ENCODE data around the gene KLHDC3.

KLHDC3 gene

GRCh38 chr6:42974919-42975505 is 39.0 kb upstream of the KLHDC3 start:
- H3K27me3 ChIP-seq (ENCODE audit: insufficient read depth, low read depth, severe bottlenecking) = no peaks in the 10 kb centered on the region
- H3K27ac ChIP-seq = no peak overlapping the region
- H3K9me3 ChIP-seq (ENCODE audit: severe bottlenecking) = no peaks in the 10 kb centered on the region
- no peak for TF ChIP-seq CTCF (IDR thresholded peaks at IDR 0.05; ENCODE audit: low read depth, low read length)
- no peak overlapping the region for H3K4me3 ChIP-seq (ENCODE audit: low read depth, low read length)
- peaks cover 18% of the 10 kb centered on the region for H3K36me3 ChIP-seq
- no peak for DNase-seq

- Histone ChIP-seq H3K36me3 (peaks cover 14% of the 10 kb centered on the region), H3K27me3 (ENCODE audit: insufficient read depth, low read depth, severe bottlenecking) (no peaks in the 10 kb centered on the region), H3K9me3 (ENCODE audit: severe bottlenecking) (no peaks in the 10 kb centered on the region), H3K27ac (peak overlapping the region; percentile 66), H3K4me3 (ENCODE audit: low read depth, low read length) (peak overlapping the region; percentile 79)
- DNase-seq = peak; percentile 46
- TF ChIP-seq CTCF (IDR thresholded peaks at IDR 0.05; ENCODE audit: low read depth, low read length) = no peak
Observed at GRCh38 chr6:42978487-42978838, 35.6 kb upstream of the KLHDC3 start.

- Histone ChIP-seq H3K27ac (peak within 1 kb of the TSS; percentile 66), H3K36me3 (peaks cover 14% of the 10 kb centered on the region), H3K4me3 (ENCODE audit: low read depth, low read length) (peak within 1 kb of the TSS; percentile 79), H3K27me3 (ENCODE audit: insufficient read depth, low read depth, severe bottlenecking) (no peaks in the 10 kb centered on the region), H3K9me3 (ENCODE audit: severe bottlenecking) (no peaks in the 10 kb centered on the region)
- no peak for TF ChIP-seq CTCF (IDR thresholded peaks at IDR 0.05; ENCODE audit: low read depth, low read length)
- peak; percentile 99 for DNase-seq
Observed at GRCh38 chr6:42978839-42979522, 35.1 kb upstream of the KLHDC3 start, which contains the start of gene PEX6. Gene PEX6 (minus strand): TSS chr6:42979181. CDS start chr6:42979150, 31 bp downstream.

GRCh38 chr6:42979523-42980177 is 34.4 kb upstream of the KLHDC3 start:
- Histone ChIP-seq H3K4me3 (ENCODE audit: low read depth, low read length) (peak overlapping the region; percentile 79), H3K36me3 (peaks cover 13% of the 10 kb centered on the region), H3K27ac (peak overlapping the region; percentile 66), H3K27me3 (ENCODE audit: insufficient read depth, low read depth, severe bottlenecking) (no peaks in the 10 kb centered on the region), H3K9me3 (ENCODE audit: severe bottlenecking) (no peaks in the 10 kb centered on the region)
- DNase-seq = no peak
- no peak for TF ChIP-seq CTCF (IDR thresholded peaks at IDR 0.05; ENCODE audit: low read depth, low read length)

- peaks cover 15% of the 10 kb centered on the region for H3K36me3 ChIP-seq
- no peaks in the 10 kb centered on the region for H3K9me3 ChIP-seq (ENCODE audit: severe bottlenecking)
- no peak overlapping the region; the same call in 1 of the 2 replicates for H3K27ac ChIP-seq
- no peak for TF ChIP-seq CTCF (IDR thresholded peaks at IDR 0.05; ENCODE audit: low read depth, low read length)
- no peaks in the 10 kb centered on the region for H3K27me3 ChIP-seq (ENCODE audit: insufficient read depth, low read depth, severe bottlenecking)
- no peak for DNase-seq
- H3K4me3 ChIP-seq (ENCODE audit: low read depth, low read length) = peak overlapping the region; percentile 14; the same call in 1 of the 2 replicates
Observed at GRCh38 chr6:42981836-42982235, 32.2 kb upstream of the KLHDC3 start.

Data from WERI-Rb-1 (cell line).